Activated naive CD8-positive, alpha-beta T cell (primary cell): ENCODE measurements around the gene DDX42.
"Not testable (repeated sequence)": the region's sequence is repeated elsewhere in the genome, so short reads cannot be mapped to it uniquely, and the experiment has no call there.

Source experiments
- H3K27ac Mint-ChIP-seq: one replicate; pipeline ENCODE4 v1.8.0; 2021; ENCODE audit warnings: mixed read lengths
- H3K27me3 Mint-ChIP-seq: one replicate; pipeline ENCODE4 v1.8.0; 2021; ENCODE audit warnings: mixed read lengths
- H3K36me3 Mint-ChIP-seq: one replicate; pipeline ENCODE4 v1.8.0; 2021; ENCODE audit warnings: mixed read lengths
- H3K4me1 Mint-ChIP-seq: one replicate; pipeline ENCODE4 v1.8.0; 2021; ENCODE audit warnings: low read depth, mixed read lengths
- H3K4me3 Mint-ChIP-seq: one replicate; pipeline ENCODE4 v1.8.0; 2021; ENCODE audit warnings: mild to moderate bottlenecking, mixed read lengths
- H3K9me3 Mint-ChIP-seq: one replicate; pipeline ENCODE4 v1.8.0; 2021; ENCODE audit warnings: low read depth, mixed read lengths

DDX42 gene

DNA sequence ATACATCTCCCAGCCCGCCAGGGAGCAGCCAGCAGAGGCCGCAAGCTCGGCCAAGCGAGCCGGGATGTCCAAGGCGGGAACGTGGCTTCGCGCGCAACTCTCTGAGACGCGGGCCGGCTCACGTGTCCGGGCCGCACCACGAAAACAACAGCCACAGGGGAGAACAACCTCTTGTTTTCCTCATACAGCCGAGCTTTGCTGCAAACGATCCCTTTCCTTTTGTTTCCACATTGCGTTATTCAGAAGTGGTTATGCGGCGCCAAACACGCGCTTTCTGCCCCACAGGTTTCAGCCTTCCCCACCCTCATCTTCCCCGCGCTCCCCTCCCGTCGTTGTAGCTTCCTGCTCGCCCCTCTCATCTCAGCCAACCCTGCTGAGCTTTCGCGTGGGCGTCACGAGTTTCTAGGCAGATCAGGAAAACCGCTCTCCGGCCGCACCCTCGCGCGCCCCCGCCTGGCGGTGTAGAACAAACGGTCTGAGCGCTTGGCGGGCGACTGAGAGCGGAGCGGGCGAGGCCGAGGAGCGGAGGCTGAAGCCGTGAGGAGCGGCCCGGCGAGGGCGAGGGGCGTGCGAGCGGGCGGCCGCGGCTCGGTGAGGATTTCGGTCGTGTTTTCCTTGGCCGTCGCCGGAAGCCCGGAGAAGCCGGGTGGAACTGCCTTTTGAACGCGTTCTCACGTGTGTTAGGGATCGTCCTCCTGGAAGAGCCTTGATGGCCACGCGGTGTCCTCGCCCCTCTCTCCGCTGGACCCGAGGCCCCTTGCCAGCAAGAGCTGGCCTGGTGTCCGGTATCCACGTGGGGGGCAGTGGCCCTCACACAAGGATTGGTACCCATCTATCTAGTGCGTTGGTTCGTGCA lies 75.1 kb downstream of the DDX42 start:
- peak overlapping the region; percentile 93 for H3K27ac Mint-ChIP-seq

DNA sequence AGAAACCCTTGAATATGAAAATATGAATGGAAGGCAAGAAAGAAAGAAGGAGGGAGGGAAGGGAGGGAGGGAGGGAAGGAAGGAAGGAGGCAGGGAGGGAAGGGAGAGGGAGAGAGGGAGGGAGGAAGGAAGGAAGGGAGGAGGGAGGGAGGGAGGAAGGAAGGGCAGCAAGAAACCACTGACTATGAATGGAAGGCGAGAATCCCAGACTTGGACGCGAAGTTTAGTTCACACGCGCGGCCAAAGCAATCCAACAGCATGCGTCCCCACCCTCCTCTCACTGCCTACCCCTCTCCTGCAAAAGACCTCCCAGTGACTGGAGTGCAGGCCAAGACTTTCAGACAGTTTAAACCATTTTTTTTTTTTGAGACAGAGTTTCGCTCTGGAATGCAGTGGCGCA lies 76.4 kb downstream of the DDX42 start:
- no peaks in the 10 kb centered on the region for H3K27me3 Mint-ChIP-seq
- no peak overlapping the region for H3K27ac Mint-ChIP-seq

More for the DNA sequence above, 75.1 kb downstream of the DDX42 start:
- Mint-ChIP-seq H3K36me3 (no peaks in the 10 kb centered on the region), H3K4me1 (peaks cover 14% of the 10 kb centered on the region), H3K27me3 (no peaks in the 10 kb centered on the region), H3K9me3 (no peaks in the 10 kb centered on the region), H3K4me3 (peak overlapping the region; percentile 82)

GRCh38 chr17:63853260-63853659 lies 79.3 kb downstream of the DDX42 start:
- Mint-ChIP-seq H3K27me3 (no peaks in the 10 kb centered on the region), H3K4me3 (no peak overlapping the region), H3K36me3 (no peaks in the 10 kb centered on the region), H3K4me1 (peaks cover 6% of the 10 kb centered on the region), H3K9me3 (no peaks in the 10 kb centered on the region), H3K27ac (no peak overlapping the region)

More for the DNA sequence above, 76.4 kb downstream of the DDX42 start:
- Mint-ChIP-seq H3K4me3 (no peak overlapping the region), H3K36me3 (no peaks in the 10 kb centered on the region), H3K9me3 (no peaks in the 10 kb centered on the region), H3K4me1 (peaks cover 12% of the 10 kb centered on the region)

DNA sequence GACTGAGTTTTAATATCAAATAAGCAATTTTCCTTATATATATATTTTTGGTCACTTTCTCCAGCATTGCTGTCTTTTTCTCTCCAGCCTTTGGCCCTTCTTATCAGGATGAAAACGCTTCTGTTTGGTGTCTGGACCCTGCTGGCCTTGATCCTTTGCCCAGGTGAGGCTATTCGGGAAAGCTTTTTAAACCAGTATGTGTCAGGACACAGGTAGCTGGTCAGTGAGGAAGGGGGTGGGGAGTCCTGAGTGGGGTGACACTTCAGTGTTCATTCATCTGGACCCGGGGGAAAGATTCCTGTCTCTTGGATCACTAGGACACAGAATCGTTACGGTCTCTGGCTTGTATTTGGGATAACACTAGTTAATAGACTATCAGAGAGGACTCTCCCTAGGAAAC lies 80.7 kb downstream of the DDX42 start:
- no peak overlapping the region for H3K27ac Mint-ChIP-seq
- H3K36me3 Mint-ChIP-seq, result no peaks in the 10 kb centered on the region
- H3K27me3 Mint-ChIP-seq, result no peaks in the 10 kb centered on the region
- no peaks in the 10 kb centered on the region for H3K4me1 Mint-ChIP-seq
- H3K9me3 Mint-ChIP-seq, result no peaks in the 10 kb centered on the region
- no peak overlapping the region for H3K4me3 Mint-ChIP-seq

DNA sequence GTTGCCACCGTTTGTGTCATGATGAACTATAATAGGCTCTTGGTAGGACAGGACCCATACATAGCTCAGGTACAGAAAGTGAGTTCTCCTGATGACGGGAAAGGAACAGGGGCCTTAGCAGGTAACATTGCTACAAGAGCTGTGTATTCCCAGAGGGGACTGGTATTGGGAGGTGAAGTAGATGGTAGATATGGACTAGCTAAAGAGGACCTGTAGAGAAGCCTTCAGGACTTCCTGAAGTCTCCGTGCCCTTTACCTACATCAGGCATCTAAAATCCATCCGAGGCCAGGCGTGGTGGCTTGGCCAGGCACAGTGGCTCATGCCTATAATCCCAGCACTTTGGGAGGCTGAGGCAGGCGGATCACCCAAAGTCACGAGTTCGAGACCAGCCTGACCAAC lies 81.2 kb downstream of the DDX42 start:
- H3K36me3 Mint-ChIP-seq, result no peaks in the 10 kb centered on the region
- no peaks in the 10 kb centered on the region for H3K4me1 Mint-ChIP-seq
- H3K27me3 Mint-ChIP-seq, result no peaks in the 10 kb centered on the region
- no peaks in the 10 kb centered on the region for H3K9me3 Mint-ChIP-seq
- no peak overlapping the region for H3K27ac Mint-ChIP-seq
- H3K4me3 Mint-ChIP-seq, result no peak overlapping the region

GRCh38 chr17:63856425-63856824 lies 82.5 kb downstream of the DDX42 start:
- H3K36me3 Mint-ChIP-seq, H3K4me3 Mint-ChIP-seq, H3K27ac Mint-ChIP-seq, H3K27me3 Mint-ChIP-seq, H3K4me1 Mint-ChIP-seq, H3K9me3 Mint-ChIP-seq: not testable (repeated sequence)

GRCh38 chr17:63859257-63859656 lies 85.3 kb downstream of the DDX42 start:
- Mint-ChIP-seq H3K4me1 (no peaks in the 10 kb centered on the region), H3K36me3 (no peaks in the 10 kb centered on the region), H3K4me3 (no peak overlapping the region)

DNA sequence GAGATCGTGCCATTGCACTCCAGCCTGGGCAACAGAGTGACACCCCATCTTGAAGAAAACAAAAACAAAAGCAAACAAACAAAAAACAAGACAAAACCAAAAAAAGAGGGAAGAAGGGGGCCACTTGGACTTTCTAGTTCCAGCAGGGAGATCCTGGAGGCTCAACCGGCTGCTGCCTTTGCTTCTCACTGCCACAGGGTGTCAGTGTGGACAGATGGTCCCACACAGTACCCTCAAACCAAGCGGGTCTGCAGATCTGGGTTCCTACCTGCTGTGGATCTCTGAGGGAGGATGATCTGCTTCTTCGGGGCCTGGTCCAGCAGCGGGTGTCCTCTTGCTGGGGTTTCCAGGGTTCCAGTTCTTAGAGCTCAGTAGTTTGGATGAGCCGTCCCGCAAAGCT lies 92.7 kb downstream of the DDX42 start:
- H3K4me3 Mint-ChIP-seq, H3K9me3 Mint-ChIP-seq, H3K4me1 Mint-ChIP-seq, H3K27ac Mint-ChIP-seq, H3K27me3 Mint-ChIP-seq, H3K36me3 Mint-ChIP-seq: not testable (repeated sequence)

More at GRCh38 chr17:63859257-63859656, 85.3 kb downstream of the DDX42 start:
- no peaks in the 10 kb centered on the region for H3K27me3 Mint-ChIP-seq
- no peaks in the 10 kb centered on the region for H3K9me3 Mint-ChIP-seq
- H3K27ac Mint-ChIP-seq, result no peak overlapping the region
